Measurements from ENCODE around the gene USP17L11. TPM values are rescaled to one million over a fixed set of nuclear protein-coding genes. Genes with fewer than 3 reads are reported as not detected.
"Not testable (repeated sequence)": the region's sequence is repeated elsewhere in the genome, so short reads cannot be mapped to it uniquely, and the experiment has no call there.

Gene USP17L11, protein sequence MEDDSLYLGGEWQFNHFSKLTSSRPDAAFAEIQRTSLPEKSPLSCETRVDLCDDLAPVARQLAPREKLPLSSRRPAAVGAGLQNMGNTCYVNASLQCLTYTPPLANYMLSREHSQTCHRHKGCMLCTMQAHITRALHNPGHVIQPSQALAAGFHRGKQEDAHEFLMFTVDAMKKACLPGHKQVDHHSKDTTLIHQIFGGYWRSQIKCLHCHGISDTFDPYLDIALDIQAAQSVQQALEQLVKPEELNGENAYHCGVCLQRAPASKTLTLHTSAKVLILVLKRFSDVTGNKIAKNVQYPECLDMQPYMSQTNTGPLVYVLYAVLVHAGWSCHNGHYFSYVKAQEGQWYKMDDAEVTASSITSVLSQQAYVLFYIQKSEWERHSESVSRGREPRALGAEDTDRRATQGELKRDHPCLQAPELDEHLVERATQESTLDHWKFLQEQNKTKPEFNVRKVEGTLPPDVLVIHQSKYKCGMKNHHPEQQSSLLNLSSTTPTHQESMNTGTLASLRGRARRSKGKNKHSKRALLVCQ
- not detected for total RNA-seq

DNA sequence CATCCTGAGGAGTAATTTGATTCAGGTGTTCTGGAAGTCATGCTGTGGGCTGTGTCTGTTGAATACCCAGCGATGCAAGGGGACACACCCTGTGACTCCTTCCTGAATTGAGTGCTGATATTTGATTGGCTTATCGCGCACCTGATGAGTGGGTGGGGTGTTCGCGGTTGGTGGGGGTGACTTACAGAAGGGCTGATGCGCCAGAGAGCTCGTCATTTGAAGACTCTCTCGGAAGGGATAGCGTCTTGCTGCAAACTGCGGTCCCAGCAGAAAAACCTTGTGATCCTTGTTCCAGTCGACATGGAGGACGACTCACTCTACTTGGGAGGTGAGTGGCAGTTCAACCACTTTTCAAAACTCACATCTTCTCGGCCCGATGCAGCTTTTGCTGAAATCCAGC, at the start of gene USP17L11:
Gene USP17L11 (plus strand): TSS at position 301 of the 400 bp plus-strand sequence. CDS start 0 bp downstream, at position 301.
- DNase-seq = not testable (repeated sequence)

DNA sequence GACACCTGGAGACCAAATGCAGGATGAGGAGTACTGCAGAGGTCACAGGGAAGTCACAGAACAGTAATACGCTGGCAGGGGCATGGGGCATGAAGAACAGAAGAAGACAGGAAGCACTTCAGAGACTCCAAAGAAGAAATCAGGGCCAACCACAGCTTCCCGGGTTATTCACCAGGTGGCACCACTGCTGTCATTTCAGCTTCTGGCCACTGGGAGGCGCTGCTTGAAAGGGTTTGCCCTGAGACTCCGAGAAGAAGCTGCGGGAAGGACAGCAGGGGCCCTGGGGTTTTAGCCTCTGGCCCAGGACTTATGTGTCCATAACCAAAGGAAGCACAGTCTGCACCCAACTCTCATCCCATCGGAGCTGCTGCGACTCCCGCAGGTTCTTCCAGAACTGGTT, 49.2 kb upstream of the USP17L11 start:
- DNase-seq = not testable (repeated sequence)

DNA sequence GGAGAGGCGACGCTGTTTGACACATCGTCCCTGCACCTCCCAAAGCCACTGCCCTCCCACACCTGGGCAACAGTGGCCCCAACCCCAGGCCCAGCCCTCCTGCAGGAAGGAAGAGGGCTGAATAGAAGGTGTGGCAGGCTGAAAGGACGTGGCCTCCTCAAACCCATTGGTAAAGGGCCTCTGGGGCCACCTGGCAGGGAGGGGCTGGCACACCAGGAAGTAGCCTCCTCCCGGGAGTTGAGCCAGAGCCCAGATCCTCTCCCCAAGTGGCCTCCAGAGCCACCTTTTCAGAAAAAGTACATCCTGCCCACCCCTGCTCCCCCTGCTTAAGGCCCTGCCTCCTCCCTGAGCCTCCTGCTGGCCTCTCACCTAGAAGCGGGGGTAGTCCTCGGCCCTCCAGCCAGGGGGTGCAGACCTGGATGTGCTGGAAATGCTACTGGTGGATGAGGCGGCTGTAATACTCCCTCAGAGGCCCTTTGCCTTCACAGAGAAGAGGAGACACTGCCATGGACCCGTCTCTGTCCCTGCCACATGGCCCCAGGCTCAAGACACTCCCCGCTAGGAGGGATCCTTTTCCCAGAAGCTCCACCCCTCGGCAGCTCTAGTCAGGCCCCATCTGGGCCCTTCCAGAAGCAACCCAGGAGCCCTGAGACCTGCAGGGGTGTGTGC, 45.3 kb upstream of the USP17L11 start, which contains the start of gene FAM90A26:
Gene FAM90A26 (plus strand): TSS at position 619 of the 669 bp plus-strand sequence. CDS start 2,764 bp downstream, outside the sequence.
- DNase-seq = not testable (repeated sequence)

DNA sequence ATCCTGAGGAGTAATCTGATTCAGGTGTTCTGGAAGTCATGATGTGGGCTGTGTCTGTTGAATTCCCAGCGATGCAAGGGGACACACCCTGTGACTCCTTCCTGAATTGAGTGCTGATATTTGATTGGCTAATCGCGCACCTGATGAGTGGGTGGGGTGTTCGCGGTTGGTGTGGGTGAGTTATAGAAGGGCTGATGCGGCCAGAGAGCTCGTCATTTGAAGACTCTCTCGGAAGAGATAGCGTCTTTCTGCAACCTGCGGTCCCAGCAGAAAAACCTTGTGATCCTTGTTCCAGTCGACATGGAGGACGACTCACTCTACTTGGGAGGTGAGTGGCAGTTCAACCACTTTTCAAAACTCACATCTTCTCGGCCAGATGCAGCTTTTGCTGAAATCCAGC, 4.8 kb upstream of the USP17L11 start, which contains the start of gene USP17L10:
Gene USP17L10 (plus strand): TSS at position 301 of the 400 bp plus-strand sequence. CDS start 0 bp downstream, at position 301.
- not testable (repeated sequence) for DNase-seq

DNA sequence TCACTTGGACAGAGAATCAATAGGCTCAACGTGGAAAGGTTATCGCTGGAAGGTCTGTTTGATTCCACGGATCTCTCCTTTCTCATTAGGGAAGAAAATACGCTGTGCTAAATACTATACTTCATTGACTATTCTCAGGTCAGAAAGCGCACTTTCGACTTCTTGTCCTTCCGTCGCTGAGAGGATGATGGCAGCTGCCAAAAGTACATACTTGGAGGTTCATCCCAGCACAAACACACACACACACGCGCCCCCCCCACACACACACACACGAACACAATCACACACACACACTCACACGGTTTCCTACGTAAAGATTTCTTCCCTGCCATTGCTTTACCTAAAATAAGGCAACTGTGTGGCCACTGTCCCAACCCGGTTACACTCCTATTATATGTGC, 504 bp upstream of the USP17L11 start:
- DNase-seq = not testable (repeated sequence)

DNA sequence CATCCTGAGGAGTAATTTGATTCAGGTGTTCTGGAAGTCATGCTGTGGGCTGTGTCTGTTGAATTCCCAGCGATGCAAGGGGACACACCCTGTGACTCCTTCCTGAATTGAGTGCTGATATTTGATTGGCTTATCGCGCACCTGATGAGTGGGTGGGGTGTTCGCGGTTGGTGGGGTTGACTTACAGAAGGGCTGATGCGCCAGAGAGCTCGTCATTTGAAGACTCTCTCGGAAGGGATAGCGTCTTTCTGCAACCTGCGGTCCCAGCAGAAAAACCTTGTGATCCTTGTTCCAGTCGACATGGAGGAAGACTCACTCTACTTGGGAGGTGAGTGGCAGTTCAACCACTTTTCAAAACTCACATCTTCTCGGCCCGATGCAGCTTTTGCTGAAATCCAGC, 4.6 kb downstream of the USP17L11 start, which contains the start of gene USP17L12:
Gene USP17L12 (plus strand): TSS at position 301 of the 400 bp plus-strand sequence. CDS start 0 bp downstream, at position 301.
- DNase-seq = not testable (repeated sequence)

DNA sequence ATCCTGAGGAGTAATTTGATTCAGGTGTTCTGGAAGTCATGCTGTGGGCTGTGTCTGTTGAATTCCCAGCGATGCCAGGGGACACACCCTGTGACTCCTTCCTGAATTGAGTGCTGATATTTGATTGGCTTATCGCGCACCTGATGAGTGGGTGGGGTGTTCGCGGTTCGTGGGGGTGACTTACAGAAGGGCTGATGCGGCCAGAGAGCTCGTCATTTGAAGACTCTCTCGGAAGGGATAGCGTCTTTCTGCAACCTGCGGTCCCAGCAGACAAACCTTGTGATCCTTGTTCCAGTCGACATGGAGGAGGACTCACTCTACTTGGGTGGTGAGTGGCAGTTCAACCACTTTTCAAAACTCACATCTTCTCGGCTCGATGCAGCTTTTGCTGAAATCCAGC, 9.4 kb downstream of the USP17L11 start, which contains the start of gene USP17L13:
Gene USP17L13 (plus strand): TSS at position 301 of the 400 bp plus-strand sequence. CDS start 0 bp downstream, at position 301.
- not testable (repeated sequence) for DNase-seq

DNA sequence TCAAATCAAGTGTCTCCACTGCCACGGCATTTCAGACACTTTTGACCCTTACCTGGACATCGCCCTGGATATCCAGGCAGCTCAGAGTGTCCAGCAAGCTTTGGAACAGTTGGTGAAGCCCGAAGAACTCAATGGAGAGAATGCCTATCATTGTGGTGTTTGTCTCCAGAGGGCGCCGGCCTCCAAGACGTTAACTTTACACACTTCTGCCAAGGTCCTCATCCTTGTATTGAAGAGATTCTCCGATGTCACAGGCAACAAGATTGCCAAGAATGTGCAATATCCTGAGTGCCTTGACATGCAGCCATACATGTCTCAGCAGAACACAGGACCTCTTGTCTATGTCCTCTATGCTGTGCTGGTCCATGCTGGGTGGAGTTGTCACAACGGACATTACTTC, 15.0 kb downstream of the USP17L11 start:
- not testable (repeated sequence) for DNase-seq

DNA sequence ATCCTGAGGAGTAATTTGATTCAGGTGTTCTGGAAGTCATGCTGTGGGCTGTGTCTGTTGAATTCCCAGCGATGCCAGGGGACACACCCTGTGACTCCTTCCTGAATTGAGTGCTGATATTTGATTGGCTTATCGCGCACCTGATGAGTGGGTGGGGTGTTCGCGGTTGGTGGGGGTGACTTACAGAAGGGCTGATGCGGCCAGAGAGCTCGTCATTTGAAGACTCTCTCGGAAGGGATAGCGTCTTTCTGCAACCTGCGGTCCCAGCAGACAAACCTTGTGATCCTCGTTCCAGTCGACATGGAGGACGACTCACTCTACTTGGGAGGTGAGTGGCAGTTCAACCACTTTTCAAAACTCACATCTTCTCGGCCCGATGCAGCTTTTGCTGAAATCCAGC, 18.9 kb downstream of the USP17L11 start, which contains the start of gene USP17L15:
Gene USP17L15 (plus strand): TSS at position 301 of the 400 bp plus-strand sequence. CDS start 0 bp downstream, at position 301.
- not testable (repeated sequence) for DNase-seq

DNA sequence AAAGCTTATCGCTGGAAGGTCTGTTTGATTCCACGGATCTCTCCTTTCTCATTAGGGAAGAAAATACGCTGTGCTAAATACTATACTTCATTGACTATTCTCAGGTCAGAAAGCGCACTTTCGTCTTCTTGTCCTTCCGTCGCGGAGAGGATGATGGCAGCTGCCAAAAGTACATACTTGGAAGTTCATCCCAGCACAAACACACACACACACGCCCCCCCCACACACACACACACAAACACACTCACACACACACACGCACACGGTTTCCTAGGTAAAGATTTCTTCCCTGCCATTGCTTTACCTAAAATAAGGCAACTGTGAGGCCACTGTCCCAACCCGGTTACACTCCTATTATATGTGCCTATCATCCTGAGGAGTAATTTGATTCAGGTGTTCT, 23.3 kb downstream of the USP17L11 start:
- not testable (repeated sequence) for DNase-seq

DNA sequence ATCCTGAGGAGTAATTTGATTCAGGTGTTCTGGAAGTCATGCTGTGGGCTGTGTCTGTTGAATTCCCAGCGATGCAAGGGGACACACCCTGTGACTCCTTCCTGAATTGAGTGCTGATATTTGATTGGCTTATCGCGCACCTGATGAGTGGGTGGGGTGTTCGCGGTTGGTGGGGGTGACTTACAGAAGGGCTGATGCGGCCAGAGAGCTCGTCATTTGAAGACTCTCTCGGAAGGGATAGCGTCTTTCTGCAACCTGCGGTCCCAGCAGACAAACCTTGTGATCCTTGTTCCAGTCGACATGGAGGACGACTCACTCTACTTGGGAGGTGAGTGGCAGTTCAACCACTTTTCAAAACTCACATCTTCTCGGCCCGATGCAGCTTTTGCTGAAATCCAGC, 28.4 kb downstream of the USP17L11 start, which contains the start of gene USP17L17:
Gene USP17L17 (plus strand): TSS at position 301 of the 400 bp plus-strand sequence. CDS start 0 bp downstream, at position 301.
- DNase-seq = not testable (repeated sequence)

DNA sequence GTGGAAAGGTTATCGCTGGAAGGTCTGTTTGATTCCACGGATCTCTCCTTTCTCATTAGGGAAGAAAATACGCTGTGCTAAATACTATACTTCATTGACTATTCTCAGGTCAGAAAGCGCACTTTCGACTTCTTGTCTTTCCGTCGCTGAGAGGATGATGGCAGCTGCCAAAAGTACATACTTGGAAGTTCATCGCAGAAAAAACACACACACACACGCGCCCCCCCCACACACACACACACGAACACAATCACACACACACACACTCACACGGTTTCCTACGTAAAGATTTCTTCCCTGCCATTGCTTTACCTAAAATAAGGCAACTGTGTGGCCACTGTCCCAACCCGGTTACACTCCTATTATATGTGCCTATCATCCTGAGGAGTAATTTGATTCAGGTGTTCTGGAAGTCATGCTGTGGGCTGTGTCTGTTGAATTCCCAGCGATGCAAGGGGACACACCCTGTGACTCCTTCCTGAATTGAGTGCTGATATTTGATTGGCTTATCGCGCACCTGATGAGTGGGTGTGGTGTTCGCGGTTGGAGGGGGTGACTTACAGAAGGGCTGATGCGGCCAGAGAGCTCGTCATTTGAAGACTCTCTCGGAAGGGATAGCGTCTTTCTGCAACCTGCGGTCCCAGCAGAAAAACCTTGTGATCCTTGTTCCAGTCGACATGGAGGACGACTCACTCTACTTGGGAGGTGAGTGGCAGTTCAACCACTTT, 32.9 kb downstream of the USP17L11 start, which contains the start of gene USP17L18:
Gene USP17L18 (plus strand): TSS at position 678 of the 728 bp plus-strand sequence. CDS start 0 bp downstream, at position 678.
- DNase-seq = not testable (repeated sequence)

DNA sequence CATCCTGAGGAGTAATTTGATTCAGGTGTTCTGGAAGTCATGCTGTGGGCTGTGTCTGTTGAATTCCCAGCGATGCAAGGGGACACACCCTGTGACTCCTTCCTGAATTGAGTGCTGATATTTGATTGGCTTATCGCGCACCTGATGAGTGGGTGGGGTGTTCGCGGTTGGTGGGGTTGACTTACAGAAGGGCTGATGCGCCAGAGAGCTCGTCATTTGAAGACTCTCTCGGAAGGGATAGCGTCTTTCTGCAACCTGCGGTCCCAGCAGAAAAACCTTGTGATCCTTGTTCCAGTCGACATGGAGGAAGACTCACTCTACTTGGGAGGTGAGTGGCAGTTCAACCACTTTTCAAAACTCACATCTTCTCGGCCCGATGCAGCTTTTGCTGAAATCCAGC, 37.9 kb downstream of the USP17L11 start, which contains the start of gene USP17L19:
Gene USP17L19 (plus strand): TSS at position 301 of the 400 bp plus-strand sequence. CDS start 0 bp downstream, at position 301.
- not testable (repeated sequence) for DNase-seq

DNA sequence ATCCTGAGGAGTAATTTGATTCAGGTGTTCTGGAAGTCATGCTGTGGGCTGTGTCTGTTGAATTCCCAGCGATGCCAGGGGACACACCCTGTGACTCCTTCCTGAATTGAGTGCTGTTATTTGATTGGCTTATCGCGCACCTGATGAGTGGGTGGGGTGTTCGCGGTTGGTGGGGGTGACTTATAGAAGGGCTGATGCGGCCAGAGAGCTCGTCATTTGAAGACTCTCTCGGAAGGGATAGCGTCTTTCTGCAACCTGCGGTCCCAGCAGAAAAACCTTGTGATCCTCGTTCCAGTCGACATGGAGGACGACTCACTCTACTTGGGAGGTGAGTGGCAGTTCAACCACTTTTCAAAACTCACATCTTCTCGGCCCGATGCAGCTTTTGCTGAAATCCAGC, 42.6 kb downstream of the USP17L11 start, which contains the start of gene USP17L20:
Gene USP17L20 (plus strand): TSS at position 301 of the 400 bp plus-strand sequence. CDS start 0 bp downstream, at position 301.
- DNase-seq = not testable (repeated sequence)

DNA sequence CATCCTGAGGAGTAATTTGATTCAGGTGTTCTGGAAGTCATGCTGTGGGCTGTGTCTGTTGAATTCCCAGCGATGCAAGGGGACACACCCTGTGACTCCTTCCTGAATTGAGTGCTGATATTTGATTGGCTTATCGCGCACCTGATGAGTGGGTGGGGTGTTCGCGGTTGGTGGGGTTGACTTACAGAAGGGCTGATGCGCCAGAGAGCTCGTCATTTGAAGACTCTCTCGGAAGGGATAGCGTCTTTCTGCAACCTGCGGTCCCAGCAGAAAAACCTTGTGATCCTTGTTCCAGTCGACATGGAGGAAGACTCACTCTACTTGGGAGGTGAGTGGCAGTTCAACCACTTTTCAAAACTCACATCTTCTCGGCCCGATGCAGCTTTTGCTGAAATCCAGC, 47.4 kb downstream of the USP17L11 start, which contains the start of gene USP17L21:
Gene USP17L21 (plus strand): TSS at position 301 of the 400 bp plus-strand sequence. CDS start 0 bp downstream, at position 301.
- DNase-seq = not testable (repeated sequence)

Other genes with a start within 250 kb of the USP17L11 start
- gene FAM90A26, start 45.0 kb upstream of the USP17L11 start, total RNA-seq = not detected
- not detected for gene USP17L10, start 4.7 kb upstream of the USP17L11 start, total RNA-seq
- not detected for gene USP17L12, start 4.7 kb downstream of the USP17L11 start, total RNA-seq
- not detected for gene USP17L13, start 9.5 kb downstream of the USP17L11 start, total RNA-seq
- not detected for gene USP17L15, start 19.0 kb downstream of the USP17L11 start, total RNA-seq
- gene USP17L17, start 28.5 kb downstream of the USP17L11 start, total RNA-seq = not detected
- not detected for gene USP17L18, start 33.2 kb downstream of the USP17L11 start, total RNA-seq
- not detected for gene USP17L19, start 38.0 kb downstream of the USP17L11 start, total RNA-seq
- gene USP17L20, start 42.7 kb downstream of the USP17L11 start, total RNA-seq = not detected
- not detected for gene USP17L21, start 47.5 kb downstream of the USP17L11 start, total RNA-seq
- gene USP17L22, start 52.2 kb downstream of the USP17L11 start, total RNA-seq = not detected
- gene USP17L24, start 109.8 kb downstream of the USP17L11 start, total RNA-seq = not detected
- not detected for gene USP17L25, start 114.5 kb downstream of the USP17L11 start, total RNA-seq
- not detected for gene USP17L26, start 119.3 kb downstream of the USP17L11 start, total RNA-seq
- gene USP17L5, start 124.0 kb downstream of the USP17L11 start, total RNA-seq = not detected
- not detected for gene USP17L27, start 128.7 kb downstream of the USP17L11 start, total RNA-seq
- not detected for gene USP17L28, start 133.5 kb downstream of the USP17L11 start, total RNA-seq
- not detected for gene USP17L29, start 138.2 kb downstream of the USP17L11 start, total RNA-seq
- gene USP17L30, start 147.7 kb downstream of the USP17L11 start, total RNA-seq = not detected
- gene DEFB131A, start 229.0 kb downstream of the USP17L11 start, total RNA-seq = not detected

Measured in occipital lobe (tissue), 2 donors.